Measurements from ENCODE around the gene UGT1A8.

- no peak for TF ChIP-seq CTCF (conservative IDR thresholded peaks at IDR 0.05; ENCODE audit: low read length)
- TF ChIP-seq EZH2phosphoT487 (IDR thresholded peaks at IDR 0.05; ENCODE audit: borderline replicate concordance), result no peak
Measured at GRCh38 chr2:233789554-233789953, 172.1 kb downstream of the UGT1A8 start.
